Neural cell (in vitro differentiated cells): ENCODE data around the gene GPR21. TPM values are rescaled to one million over a fixed set of nuclear protein-coding genes. Genes with fewer than 3 reads are reported as not detected.

Source experiments
- H2AFZ ChIP-seq: fragments of 200-600, 300-800 bp; sonication (generic), shearing (Covaris generic); 2 replicates; pipeline ENCODE4 v1.6.0; 2014; ENCODE audit warnings: low read depth, mild to moderate bottlenecking, antibody characterized with exemption, low read length, moderate library complexity
- H3F3A ChIP-seq: fragments of 200-600 bp; shearing (Covaris generic); 2 replicates; pipeline ENCODE4 v1.6.1; 2016; ENCODE audit warnings: mild to moderate bottlenecking, moderate library complexity, mixed read lengths, antibody characterized with exemption, low read length; ENCODE audit not compliant: insufficient read depth, poor library complexity, severe bottlenecking
- H3K27ac ChIP-seq: fragments of 200-600, 300-800 bp; sonication (generic), shearing (Covaris generic); 2 replicates; pipeline ENCODE4 v1.5.1; 2014; ENCODE audit warnings: mild to moderate bottlenecking, low read length, moderate library complexity
- H3K27me3 ChIP-seq: fragments of 300-800, 200-600 bp; sonication (generic), shearing (Covaris generic); 2 replicates; pipeline ENCODE4 v1.6.0; 2014; ENCODE audit warnings: mild to moderate bottlenecking, low read depth, low read length, moderate library complexity; ENCODE audit not compliant: insufficient read depth
- H3K36me3 ChIP-seq: fragments of 300-800, 200-600 bp; sonication (generic), shearing (Covaris generic); 2 replicates; pipeline ENCODE4 v1.5.1; 2014; ENCODE audit warnings: mild to moderate bottlenecking, antibody characterized with exemption, low read length, moderate library complexity; ENCODE audit not compliant: insufficient read depth
- H3K4me2 ChIP-seq: fragments of 300-800, 200-600 bp; sonication (generic), shearing (Covaris generic); 2 replicates; pipeline ENCODE4 v1.6.0; 2014; ENCODE audit warnings: mild to moderate bottlenecking, low read length
- H3K4me3 ChIP-seq: fragments of 300-800, 200-600 bp; sonication (generic), shearing (Covaris generic); 2 replicates; pipeline ENCODE4 v1.5.1; 2014; ENCODE audit warnings: mild to moderate bottlenecking, low read length, moderate library complexity
- H3K79me2 ChIP-seq: fragments of 200-600 bp; shearing (Covaris generic); replicated peaks from 2 replicates; pipeline ENCODE4 v1.6.0; 2014; ENCODE audit warnings: mild to moderate bottlenecking, low read length, moderate library complexity; ENCODE audit not compliant: insufficient read depth
- H3K9ac ChIP-seq: fragments of 300-800, 200-600 bp; sonication (generic), shearing (Covaris generic); 2 replicates; pipeline ENCODE4 v1.6.1; 2016; ENCODE audit warnings: mild to moderate bottlenecking, low read length, mixed read lengths
- H3K9me2 ChIP-seq: fragments of 200-600 bp; shearing (Covaris generic); 2 replicates; pipeline ENCODE4 v1.6.1; 2016; ENCODE audit warnings: mild to moderate bottlenecking, low read length, mixed read lengths; ENCODE audit not compliant: insufficient read depth
- H3K9me3 ChIP-seq: fragments of 200-600, 300-800 bp; sonication (generic), shearing (Covaris generic); 2 replicates; pipeline ENCODE4 v1.6.1; 2016; ENCODE audit warnings: mild to moderate bottlenecking, mixed run types, low read length, moderate library complexity, mixed read lengths
- H4K20me1 ChIP-seq: fragments of 200-600 bp; shearing (Covaris generic); 2 replicates; pipeline ENCODE4 v1.6.1; 2016; ENCODE audit warnings: mild to moderate bottlenecking, mixed run types; ENCODE audit not compliant: insufficient read depth
- EP300 ChIP-seq: fragments of 450-650 bp; conservative IDR thresholded peaks from 2 replicates; pipeline ENCODE4 v1.6.1; 2014; ENCODE audit warnings: antibody characterized with exemption, mild to moderate bottlenecking, moderate library complexity; ENCODE audit not compliant: poor library complexity, severe bottlenecking
- EZH2 ChIP-seq: fragments of 200-600, 300-800 bp; shearing (Covaris generic), sonication (generic); IDR thresholded peaks from 2 replicates; pipeline ENCODE4 v1.6.1; 2014; ENCODE audit warnings: antibody characterized with exemption, low read length, borderline replicate concordance, mild to moderate bottlenecking; ENCODE audit not compliant: insufficient read depth, poor library complexity, severe bottlenecking
- MXI1 ChIP-seq: fragments of 450-650 bp; conservative IDR thresholded peaks from 2 replicates; pipeline ENCODE4 v1.6.1; 2014; ENCODE audit warnings: antibody characterized with exemption, mild to moderate bottlenecking; ENCODE audit not compliant: poor library complexity, severe bottlenecking
- POLR2AphosphoS5 ChIP-seq: IDR thresholded peaks from 2 replicates; pipeline ENCODE4 v1.6.1; 2012
- RAD21 ChIP-seq: fragments of 450-650 bp; conservative IDR thresholded peaks from 2 replicates; pipeline ENCODE4 v1.6.1; 2014; ENCODE audit warnings: antibody characterized with exemption, mild to moderate bottlenecking, moderate library complexity
- SMC3 ChIP-seq: fragments of 450-650 bp; conservative IDR thresholded peaks from 2 replicates; pipeline ENCODE4 v1.6.1; 2014; ENCODE audit warnings: antibody characterized with exemption, mild to moderate bottlenecking, moderate library complexity; ENCODE audit not compliant: poor library complexity
- TAF1 ChIP-seq: IDR thresholded peaks from 2 replicates; pipeline ENCODE4 v1.6.1; 2012; ENCODE audit warnings: low read depth
- polyA plus RNA-seq: library from polyadenylated mRNA; depleted of rRNA; stranded (reverse); fragments of >200 nt; gene quantifications from 2 replicates; pipeline ENCODE4 v1.2.3, GENCODE V29; 2014
- TF ChIP-seq, protein P1 (sequence below): fragments of 450-650 bp; IDR thresholded peaks from 2 replicates; pipeline ENCODE4 v1.5.1; 2014; ENCODE audit warnings: antibody characterized with exemption, mild to moderate bottlenecking, moderate library complexity; ENCODE audit not compliant: poor library complexity, severe bottlenecking
- TF ChIP-seq, protein P2 (sequence below): IDR thresholded peaks from 2 replicates; pipeline ENCODE4 v1.6.1; 2012; ENCODE audit warnings: borderline replicate concordance

The GPR21 gene
- polyA plus RNA-seq, 1 donor from 2014 or later: 2.2 TPM

GRCh38 chr9:123040801-123041200 is 7.3 kb downstream of the GPR21 start:
- Histone ChIP-seq H3K9me3 (no peaks in the 10 kb centered on the region), H3K27me3 (no peaks in the 10 kb centered on the region), H3K36me3 (no peaks in the 10 kb centered on the region), H3K27ac (no peak overlapping the region), H3K4me2 (no peak overlapping the region), H3K9ac (no peak overlapping the region), H3F3A (no peaks in the 10 kb centered on the region), H3K9me2 (no peaks in the 10 kb centered on the region), H2AFZ (no peak overlapping the region), H3K79me2 (peaks cover 33% of the 10 kb centered on the region), H4K20me1 (no peaks in the 10 kb centered on the region), H3K4me3 (no peak overlapping the region)
- TF ChIP-seq, protein P1, sequence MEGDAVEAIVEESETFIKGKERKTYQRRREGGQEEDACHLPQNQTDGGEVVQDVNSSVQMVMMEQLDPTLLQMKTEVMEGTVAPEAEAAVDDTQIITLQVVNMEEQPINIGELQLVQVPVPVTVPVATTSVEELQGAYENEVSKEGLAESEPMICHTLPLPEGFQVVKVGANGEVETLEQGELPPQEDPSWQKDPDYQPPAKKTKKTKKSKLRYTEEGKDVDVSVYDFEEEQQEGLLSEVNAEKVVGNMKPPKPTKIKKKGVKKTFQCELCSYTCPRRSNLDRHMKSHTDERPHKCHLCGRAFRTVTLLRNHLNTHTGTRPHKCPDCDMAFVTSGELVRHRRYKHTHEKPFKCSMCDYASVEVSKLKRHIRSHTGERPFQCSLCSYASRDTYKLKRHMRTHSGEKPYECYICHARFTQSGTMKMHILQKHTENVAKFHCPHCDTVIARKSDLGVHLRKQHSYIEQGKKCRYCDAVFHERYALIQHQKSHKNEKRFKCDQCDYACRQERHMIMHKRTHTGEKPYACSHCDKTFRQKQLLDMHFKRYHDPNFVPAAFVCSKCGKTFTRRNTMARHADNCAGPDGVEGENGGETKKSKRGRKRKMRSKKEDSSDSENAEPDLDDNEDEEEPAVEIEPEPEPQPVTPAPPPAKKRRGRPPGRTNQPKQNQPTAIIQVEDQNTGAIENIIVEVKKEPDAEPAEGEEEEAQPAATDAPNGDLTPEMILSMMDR: no peak
- TF ChIP-seq, protein P2, sequence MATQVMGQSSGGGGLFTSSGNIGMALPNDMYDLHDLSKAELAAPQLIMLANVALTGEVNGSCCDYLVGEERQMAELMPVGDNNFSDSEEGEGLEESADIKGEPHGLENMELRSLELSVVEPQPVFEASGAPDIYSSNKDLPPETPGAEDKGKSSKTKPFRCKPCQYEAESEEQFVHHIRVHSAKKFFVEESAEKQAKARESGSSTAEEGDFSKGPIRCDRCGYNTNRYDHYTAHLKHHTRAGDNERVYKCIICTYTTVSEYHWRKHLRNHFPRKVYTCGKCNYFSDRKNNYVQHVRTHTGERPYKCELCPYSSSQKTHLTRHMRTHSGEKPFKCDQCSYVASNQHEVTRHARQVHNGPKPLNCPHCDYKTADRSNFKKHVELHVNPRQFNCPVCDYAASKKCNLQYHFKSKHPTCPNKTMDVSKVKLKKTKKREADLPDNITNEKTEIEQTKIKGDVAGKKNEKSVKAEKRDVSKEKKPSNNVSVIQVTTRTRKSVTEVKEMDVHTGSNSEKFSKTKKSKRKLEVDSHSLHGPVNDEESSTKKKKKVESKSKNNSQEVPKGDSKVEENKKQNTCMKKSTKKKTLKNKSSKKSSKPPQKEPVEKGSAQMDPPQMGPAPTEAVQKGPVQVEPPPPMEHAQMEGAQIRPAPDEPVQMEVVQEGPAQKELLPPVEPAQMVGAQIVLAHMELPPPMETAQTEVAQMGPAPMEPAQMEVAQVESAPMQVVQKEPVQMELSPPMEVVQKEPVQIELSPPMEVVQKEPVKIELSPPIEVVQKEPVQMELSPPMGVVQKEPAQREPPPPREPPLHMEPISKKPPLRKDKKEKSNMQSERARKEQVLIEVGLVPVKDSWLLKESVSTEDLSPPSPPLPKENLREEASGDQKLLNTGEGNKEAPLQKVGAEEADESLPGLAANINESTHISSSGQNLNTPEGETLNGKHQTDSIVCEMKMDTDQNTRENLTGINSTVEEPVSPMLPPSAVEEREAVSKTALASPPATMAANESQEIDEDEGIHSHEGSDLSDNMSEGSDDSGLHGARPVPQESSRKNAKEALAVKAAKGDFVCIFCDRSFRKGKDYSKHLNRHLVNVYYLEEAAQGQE: no peak

GRCh38 chr9:123041489-123041888 is 8.0 kb downstream of the GPR21 start:
- Histone ChIP-seq H3K27ac (no peak overlapping the region), H3K9me3 (no peaks in the 10 kb centered on the region), H3K4me3 (no peak overlapping the region), H3F3A (no peaks in the 10 kb centered on the region), H3K79me2 (peaks cover 32% of the 10 kb centered on the region), H4K20me1 (no peaks in the 10 kb centered on the region), H2AFZ (no peak overlapping the region), H3K9me2 (no peaks in the 10 kb centered on the region), H3K9ac (no peak overlapping the region), H3K4me2 (no peak overlapping the region), H3K36me3 (no peaks in the 10 kb centered on the region), H3K27me3 (no peaks in the 10 kb centered on the region)
- TF ChIP-seq, protein P1: no peak
- TF ChIP-seq TAF1: no peak
- no peak for TF ChIP-seq EZH2
- no peak for TF ChIP-seq EP300
- TF ChIP-seq MXI1: no peak
- no peak for TF ChIP-seq SMC3
- TF ChIP-seq, protein P2: no peak
- no peak for TF ChIP-seq POLR2AphosphoS5
- TF ChIP-seq RAD21: no peak
